ENCODE results near the gene FBXO39.
A peak's percentile ranks its signal among the peaks of the same experiment; 100 is the strongest.
"Not testable (repeated sequence)": the region's sequence is repeated elsewhere in the genome, so short reads cannot be mapped to it uniquely, and the experiment has no call there.

FBXO39 gene

DNA sequence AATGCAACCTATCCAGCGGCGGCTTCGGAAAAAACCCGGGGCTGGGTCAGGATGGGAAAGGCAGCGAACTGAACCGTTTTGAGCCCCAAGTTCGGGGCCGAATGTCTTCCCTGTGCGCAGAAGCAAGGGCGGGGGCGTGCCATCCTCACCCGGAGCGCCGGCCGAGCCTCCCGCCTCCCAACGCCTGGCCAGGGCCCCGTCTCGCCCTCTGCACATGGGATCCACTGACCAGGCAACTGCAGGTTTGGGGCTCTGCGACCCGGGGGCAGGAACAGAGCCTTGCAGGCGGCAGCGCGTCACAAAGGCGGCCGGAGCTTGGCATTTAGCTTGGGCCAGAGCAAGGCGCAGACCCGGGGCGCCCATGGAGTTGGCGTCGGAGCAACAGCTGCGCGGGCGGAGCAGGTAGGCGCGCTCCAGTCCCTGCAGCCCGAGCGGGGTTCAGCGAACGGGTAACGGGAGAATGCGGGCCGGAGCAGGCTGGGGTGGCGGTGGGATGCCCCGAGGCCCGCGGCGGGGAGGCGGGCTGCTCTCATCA lies at the start of gene FBXO39:
TSS of gene FBXO39 (plus strand) at position 345 of the 535 bp plus-strand sequence. CDS start 3,654 bp downstream, outside the sequence.
- no peak for DNase-seq (ENCODE audit: low spot score)

DNA sequence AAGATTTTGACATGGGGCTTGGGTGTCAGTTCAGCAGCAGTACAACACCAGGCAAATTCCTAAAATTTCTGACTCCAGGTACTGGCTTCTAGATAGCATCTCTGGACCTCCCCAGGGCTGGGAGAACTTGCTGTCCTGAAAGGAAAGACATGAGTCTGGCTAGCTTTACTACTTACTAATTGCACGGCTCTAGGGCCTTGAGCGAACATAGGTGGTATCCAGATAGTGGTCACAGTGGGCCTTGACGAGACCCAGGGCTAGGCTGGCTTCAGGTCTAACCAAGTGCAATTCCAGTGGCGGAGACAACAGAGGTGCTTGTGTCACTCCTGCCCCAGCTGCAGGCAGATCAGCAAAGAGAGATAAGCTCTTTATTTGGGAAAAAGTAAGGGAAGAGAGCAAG lies 46.5 kb upstream of the FBXO39 start:
- DNase-seq (ENCODE audit: low spot score) = no peak

DNA sequence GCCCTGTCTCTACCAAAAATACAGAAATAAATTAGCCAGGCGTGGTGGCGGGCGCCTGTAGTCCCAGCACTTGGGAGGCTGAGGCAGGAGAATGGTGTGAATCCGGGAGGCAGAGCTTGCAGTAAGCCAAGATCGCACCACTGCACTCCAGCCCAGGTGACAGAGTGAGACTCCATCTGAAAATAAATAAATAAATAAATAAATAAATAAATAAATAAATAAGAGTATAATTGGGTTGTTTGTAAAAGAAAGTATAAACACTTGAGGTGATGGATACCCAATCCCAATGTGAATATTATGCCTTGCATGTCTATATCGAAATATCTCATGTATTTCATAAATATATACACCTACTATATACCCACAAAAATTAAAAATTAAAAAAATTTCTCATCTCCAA lies 29.4 kb upstream of the FBXO39 start:
- not testable (repeated sequence) for DNase-seq (ENCODE audit: low spot score)

DNA sequence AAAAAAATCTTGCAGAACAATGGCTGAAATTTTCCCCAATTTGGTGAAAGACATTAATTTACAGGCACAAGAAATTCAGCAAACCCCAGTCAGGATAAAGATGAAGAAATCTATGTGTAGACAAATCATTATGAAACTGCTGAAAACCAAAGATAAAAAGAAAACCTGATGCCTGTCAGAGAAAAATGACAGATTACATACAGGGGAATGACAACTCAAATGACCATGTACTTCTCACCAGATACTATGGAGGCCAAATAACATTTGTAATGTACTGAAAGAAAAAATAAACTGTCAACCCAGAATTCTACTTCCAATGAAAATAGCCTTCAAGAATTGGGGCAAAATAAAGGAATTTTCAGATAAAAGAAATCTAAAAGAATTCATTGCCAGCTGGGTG lies 27.4 kb upstream of the FBXO39 start:
- DNase-seq (ENCODE audit: low spot score) = no peak

DNA sequence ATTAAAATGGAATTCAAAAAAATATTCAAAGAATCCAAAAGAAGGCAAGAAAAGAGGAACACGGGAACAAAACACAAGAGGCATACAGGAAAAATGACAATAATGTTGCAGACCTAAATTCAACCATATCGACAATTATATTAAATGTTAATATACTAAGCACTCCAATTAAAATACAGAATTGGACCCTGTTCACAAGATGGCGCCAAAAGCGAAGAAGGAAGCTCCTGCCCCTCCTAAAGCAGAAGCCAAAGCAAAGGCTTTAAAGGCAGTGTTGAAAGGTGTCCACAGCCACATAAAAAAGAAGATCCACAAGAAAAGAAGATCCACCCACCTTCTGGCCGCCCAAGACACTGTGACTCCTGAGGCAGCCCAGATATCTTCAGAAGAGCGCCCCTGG lies 26.5 kb upstream of the FBXO39 start:
- DNase-seq (ENCODE audit: low spot score) = no peak

DNA sequence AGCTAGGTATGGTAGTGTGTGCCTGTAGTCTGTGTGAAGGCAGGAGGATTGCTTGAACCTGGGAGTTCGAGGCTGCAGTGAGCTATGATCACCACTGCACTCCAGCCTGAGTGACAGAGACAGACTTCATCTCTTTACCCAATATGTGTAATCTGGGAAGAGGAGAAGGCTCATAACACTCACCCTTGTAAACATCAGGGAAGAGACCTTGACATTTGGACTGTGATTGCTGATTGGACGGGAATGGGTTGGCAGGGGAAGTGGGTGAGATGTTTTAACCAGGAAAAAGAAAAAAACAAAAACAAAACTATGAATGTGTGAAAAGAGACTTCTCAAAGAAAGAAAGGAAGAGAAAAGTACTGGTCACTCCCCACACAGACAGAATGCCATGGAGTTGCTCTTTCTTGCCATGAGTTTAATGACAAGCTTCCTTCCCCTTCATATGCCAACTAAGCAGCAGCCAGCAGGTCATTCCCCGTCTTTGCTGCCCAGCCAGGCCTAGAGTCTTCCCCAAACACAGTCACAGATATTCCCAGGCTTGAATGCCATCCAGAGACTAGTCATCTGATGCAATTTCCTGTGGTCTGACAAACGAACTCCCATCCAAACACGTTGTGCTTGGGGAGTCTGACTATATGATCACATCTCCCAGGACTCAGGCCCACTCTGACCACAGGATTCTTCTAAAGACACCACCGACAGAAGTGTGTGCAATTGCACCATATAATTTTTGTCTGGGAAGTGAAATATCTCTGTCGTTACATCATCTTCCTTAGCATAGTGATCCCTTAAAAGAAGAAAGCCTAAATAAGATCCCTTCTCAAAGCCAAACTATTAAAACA lies 23.7 kb upstream of the FBXO39 start:
- peak; percentile 62 for DNase-seq (ENCODE audit: low spot score)

DNA sequence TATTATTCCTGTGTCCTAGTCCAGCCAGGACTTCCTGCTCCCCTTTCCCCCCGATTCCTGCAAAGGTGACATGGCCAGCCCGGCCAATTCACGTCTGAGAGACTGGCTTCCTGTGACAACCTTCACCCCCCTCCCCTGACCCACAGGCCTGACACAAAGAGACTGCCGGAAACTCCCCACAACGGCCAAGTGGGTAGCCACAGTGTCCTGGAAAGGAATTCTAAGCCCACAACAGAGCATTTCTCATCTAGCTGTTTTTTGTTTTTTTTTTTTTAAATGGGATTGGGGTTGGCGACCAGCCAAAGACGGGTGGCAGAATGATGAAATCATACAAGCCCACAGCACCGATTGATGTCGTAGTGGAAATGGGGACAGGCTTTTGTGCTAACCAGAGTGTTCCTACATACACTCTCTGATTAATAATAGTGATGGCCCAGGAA lies 23.0 kb upstream of the FBXO39 start:
- peak; percentile 25 for DNase-seq (ENCODE audit: low spot score)

DNA sequence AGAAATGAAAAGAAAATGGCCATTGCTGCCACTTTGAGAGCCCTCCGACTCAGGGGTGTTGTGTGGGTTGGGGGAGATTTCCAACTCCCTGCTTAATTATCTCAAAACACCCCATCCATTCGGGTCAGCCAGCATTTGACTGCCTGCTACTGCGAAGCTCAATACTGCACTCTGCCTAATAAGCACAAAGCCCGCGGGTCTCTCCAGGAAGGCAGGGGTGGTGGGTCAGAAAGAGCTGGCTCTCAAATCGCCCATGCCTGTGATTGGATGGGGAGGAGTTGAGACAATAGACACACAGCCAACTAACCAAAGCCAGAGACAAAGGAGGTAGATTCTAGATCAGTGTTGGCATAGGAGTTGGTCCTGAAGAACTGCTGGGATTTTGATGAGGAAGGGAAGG lies 22.5 kb upstream of the FBXO39 start:
- no peak for DNase-seq (ENCODE audit: low spot score)

DNA sequence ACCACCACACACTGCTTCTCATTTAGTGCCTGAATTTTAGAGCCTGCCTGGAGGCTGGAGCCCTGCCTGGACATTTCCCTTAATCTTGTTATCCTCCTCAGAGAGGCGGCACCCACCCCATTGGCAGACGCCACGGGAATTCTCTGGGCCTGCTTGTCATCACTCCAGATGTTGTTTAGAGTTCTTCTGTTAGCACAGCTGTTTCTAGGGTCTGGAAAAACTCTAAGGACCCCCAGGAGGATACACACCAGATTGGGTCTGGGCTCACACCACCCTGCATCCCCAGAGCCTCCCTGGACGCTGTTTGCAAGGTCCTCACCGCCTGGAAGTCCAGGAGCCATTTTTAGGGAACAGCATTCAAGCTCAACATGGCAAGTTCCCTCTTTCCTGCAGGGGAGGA lies 20.7 kb upstream of the FBXO39 start:
- no peak for DNase-seq (ENCODE audit: low spot score)

DNA sequence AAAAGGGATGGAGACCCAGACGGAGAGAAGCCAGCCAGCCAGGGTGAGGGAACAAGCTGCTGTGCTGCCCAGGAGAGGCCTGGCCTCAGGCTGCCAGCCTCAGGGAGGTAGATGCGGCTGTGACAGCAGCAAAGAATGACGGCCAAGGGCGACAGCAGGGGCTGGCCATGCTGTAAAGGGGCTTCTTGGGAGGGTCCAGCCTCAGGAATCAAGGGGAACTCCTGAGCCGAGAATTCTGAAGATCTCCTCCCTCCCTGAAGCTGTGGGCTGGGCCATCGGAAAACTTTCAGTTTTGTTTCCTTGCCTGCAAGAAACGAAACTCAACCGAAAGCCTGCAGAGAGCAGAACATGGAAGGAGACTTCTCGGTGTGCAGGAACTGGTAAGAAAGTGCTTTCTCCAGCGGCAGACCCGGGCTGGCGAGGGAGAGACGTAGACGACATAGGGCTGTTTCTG lies 20.3 kb upstream of the FBXO39 start, which contains the start of gene XAF1:
TSS of gene XAF1 (plus strand) at position 316 of the 454 bp plus-strand sequence. CDS start at position 349, 33 bp downstream.
- peak; percentile 44 for DNase-seq (ENCODE audit: low spot score)

DNA sequence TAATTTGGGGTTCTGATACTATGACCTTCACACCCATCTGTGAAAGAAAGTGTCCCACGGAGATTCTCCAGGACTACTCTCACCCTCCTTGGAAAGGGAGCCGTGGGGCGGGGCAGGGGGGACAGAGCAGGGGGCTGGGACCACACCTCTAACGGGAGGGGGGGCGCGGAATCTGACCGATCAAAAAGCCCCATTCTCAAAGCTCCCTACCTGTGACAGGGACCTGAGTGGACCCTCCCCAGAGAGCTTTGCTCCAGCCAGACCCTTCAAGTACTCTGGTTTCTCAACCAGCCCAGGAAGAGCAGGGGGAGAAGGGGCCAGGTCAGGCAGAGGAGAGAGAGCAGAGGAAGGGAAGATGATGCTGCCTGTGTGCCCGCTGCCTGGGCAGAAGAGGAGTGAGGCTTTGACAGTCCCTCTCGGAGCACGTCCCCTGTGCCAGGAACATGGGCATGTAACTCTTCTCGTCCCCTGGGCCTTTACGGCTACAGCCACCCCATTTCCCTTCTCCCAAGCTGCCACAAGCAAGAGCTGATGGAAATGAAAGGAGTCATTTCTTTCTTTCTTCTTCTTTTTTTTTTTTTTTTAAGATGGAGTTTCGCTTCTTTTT lies 19.5 kb upstream of the FBXO39 start:
- no peak for DNase-seq (ENCODE audit: low spot score)

DNA sequence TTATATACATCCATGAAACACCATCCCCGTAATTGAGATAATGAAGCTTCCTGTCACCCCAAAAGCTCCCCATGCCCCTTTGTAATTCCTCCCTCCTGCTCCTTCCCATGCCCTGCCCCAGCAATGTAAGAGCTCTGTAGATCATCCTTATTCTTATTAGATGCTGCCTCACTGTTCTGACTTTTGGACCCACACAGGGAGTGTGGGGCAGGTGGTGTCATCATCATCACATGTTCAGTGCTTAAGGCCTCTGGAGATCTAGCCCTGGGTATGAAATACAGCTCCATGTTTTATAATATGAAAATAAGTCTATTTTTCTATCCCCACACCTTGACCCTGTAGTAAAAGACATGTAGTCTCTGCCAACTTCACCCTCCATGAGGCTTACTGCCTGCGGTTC lies 18.3 kb upstream of the FBXO39 start:
- DNase-seq (ENCODE audit: low spot score) = no peak

DNA sequence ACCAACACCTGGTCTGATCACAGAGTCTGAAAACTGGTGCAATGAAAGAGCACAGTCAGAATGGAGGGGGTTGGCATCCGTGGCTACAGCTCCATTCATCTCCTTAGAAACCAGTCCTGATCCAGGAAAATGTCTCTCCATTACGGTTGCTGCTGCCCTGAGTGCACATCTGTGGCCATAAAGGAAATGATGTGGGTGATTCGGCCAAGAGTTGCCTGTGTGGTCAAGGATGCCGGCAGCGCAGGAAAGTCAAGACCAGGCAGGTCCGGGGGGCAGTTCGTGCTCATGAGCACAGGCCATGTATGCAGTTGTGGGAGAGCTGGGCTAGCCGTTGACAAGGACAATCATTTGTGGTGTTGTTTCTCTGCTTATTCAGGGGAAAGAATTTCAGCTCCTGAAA lies 14.2 kb upstream of the FBXO39 start:
- DNase-seq (ENCODE audit: low spot score) = no peak

DNA sequence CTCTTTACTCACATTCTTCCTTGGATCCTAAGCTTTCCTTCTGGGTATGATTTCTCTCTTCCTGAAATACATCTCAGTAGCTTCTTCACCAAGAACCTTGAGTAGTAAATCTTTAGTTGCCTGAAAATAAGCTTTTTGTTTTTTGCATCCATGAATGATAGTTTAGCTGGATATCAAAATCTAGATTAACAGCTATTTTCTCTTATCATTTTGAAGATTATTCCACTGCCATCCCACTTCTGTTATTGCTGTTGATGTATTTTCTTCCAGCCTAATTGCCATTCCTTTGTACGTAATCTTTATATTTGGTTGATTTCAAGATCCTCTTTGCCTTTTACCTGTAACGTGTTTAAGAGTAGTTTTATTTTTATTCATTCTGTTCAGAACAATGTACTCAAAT lies 7.6 kb upstream of the FBXO39 start:
- no peak for DNase-seq (ENCODE audit: low spot score)

DNA sequence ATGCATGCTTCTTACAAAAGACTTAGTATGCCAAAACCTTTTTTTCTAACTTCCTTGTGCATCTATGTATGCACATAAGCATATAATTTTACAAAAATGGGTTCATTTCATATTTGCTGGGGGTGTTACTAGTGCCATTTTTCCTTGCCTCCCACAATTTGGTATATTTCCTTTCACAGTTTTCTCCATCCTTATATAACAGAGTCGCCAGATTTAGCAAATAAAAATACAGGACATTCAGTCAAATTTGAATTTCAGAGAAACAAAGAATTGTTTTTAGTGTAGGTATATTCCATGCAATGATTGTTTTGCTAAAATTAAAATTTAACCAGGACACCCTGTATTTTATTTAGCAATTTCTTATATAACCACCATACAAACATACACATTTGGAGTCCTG lies 4.0 kb upstream of the FBXO39 start:
- no peak for DNase-seq (ENCODE audit: low spot score)

DNA sequence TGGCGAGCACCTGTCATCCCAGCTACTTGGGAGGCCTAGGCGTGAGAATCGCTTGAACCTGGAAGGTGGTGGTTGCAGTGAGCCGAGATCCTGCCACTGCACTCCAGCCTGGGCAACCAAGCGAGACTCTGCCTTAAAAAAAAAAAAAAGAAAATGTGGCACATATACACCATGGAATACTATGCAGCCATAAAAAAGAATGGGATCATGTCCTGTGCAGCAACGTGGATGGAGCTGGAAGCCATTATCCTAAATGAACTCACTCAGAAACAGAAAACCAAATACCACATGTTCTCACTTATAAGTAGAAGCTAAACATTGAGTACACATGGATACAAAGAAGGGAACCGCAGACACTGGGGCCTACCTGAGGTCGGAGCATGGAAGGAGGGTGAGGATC lies 1.1 kb upstream of the FBXO39 start:
- DNase-seq (ENCODE audit: low spot score) = not testable (repeated sequence)

DNA sequence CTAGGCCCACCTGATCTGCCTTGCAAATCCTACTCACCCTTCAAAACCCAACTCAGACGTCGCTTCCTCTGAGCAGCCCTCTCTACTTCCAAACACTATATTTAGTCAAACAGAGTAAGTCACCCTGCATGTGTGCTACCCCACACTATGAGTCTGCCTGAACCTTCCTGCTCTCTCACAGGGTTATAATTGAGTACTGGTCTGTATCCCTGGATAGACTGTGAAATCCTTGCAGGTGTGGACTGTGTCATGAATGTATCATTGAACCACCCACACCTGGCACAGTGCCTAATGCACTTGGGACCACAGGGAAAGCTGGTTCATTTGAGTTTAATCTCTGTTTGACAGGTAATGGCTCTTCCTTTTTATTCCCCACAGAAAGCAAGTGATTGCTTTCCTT lies 3.4 kb downstream of the FBXO39 start:
- no peak for DNase-seq (ENCODE audit: low spot score)

DNA sequence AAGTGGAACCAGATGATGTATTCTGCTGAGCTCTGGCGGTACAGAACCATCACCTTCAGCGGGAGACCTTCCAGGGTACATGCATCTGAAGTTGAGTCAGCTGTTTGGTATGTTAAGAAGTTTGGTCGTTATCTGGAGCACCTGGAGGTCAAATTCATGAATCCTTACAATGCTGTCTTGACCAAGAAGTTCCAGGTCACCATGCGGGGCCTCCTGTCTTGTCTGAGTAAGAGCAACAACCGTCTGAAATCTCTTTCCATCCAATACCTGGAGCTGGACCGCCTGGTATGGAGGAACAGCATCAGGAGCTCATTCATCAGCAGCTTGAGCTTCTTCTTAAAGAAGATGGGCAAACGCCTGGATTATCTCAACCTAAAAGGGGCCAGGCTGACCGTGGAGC lies 4.0 kb downstream of the FBXO39 start:
- no peak for DNase-seq (ENCODE audit: low spot score)

DNA sequence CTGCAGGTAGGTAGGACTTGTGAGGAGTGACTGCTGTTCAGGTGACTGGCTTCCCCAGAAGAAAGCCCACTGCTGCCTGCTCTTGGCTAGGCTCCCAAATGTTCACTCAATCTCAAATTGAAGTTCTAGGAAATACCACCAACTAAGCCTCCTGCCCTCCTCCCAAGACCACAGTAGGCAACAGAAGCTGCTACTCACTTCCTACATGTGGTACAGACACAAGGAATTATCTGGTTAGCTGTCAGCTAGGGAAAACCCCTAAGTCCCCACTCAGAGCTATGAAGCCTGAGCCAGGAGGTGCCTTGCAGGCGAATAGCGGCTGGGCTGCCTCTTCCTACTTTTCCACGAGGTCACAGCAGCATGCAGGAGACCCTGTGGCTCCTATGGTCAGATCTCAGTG lies 4.9 kb downstream of the FBXO39 start:
- no peak for DNase-seq (ENCODE audit: low spot score)

DNA sequence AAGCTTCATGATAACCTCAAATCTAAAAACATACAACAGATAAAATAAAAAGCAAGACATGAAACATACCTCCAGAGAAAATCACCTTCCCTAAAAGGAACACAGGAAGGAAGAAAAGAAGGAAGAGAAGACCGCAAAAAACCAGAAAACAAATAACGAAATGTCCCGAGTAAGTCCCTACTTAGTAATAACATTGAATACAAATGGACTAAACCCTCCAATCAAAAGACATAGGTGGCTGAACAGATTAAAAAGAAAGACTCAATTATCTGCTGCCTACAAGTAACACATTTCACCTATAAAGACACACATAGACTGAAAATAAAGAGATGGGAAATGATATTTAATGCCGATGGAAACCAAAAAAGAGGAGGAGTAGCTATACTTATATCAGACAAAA lies 6.2 kb downstream of the FBXO39 start:
- DNase-seq (ENCODE audit: low spot score) = no peak

DNA sequence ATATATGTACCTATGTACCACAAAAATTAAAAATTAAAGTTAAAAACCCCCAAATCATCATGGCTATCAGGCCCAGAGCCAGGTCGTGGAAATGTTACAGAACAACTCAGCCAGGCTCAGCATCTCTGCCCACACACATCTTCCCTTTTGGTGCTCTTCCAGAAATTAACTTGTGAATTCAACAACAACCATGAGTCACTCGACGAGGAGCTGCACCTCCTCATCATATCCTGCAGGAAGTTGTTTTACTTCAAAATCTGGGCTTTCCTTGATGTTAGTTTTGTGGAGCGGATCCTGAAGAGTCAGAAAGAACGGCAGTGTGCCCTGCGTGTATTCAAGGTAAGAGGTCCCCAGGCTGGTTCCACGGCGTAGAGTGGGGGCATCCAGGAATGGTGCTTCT lies 10.6 kb downstream of the FBXO39 start:
- DNase-seq (ENCODE audit: low spot score) = no peak

DNA sequence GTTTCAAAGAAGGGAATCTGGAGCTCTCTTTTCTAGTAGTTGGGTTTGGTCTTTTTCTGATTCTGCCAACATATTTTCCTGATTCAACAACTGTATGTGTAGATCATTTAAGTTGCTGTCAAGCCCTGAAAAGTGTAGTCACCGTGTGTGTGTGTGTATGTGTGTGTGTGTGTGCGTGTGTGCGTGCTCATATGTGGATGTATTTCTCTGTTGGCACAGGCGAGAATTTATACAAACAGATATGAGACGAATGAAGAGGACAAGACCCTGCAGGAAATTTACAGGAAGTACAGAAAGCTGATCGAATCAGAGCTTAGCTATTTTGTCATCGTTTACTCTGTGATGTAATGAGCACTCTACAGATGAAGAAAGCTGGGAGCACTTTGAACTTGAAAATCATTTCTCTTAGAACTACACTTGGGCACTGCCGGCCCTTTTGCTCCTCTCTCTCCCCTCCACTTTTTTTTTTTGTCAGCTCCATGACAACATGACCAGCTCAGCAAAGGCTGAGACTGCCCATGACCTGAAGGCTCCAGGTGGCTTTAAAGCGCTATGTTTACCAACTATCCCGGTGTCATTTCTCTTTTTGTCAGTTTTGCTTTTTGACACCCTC lies 11.2 kb downstream of the FBXO39 start:
- DNase-seq (ENCODE audit: low spot score) = no peak

DNA sequence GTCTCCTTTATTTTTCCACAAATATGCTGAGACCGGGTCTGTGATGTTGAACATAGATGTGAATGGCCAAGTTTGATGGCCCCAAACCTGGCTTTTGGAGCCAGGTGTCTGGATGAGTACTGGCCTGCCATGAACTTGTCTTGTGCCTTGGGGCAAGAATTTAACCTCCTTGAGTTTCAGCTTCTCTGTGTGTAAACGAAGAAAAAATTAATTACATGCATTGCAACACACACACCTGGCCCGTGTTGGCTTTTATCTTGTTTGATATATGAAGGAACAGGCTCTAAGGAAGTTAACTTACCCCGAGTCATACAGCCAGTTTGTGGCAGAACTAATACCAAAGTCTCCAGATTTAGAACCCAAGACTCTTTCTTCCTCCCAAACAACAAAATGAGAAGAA lies 13.1 kb downstream of the FBXO39 start:
- no peak for DNase-seq (ENCODE audit: low spot score)

Data from pons (tissue), 1 donor.